ENCODE data around the gene MAP4K4.
A peak's percentile ranks its signal among the peaks of the same experiment; 100 is the strongest.

MAP4K4 gene

DNA sequence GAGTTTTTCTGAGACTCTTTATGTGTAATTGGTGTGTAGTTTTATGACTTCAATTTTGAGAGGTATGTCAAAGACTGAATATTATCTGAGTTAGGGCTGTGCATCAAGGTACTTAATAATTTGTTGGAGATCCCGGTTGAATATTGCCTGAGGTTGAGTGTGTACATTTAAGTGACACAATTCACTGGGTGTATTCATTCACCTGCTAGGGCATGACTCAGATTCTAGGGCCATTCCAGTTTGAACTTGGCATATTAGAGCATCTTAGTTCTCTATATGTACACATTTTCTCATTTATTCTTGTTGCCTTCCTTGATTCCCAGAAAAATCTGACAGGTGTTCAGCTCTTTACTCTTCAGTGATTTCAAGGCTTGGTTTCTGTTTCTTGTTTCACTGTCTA is 12.5 kb downstream of the MAP4K4 start:
- H3K4me3 ChIP-seq (ENCODE audit: low read length): no peak overlapping the region
- peaks cover 50% of the 10 kb centered on the region for H3K4me1 ChIP-seq (ENCODE audit: control insufficient read depth, insufficient read depth, low read length)
- H3K36me3 ChIP-seq (ENCODE audit: insufficient read depth, low read length): peaks cover 19% of the 10 kb centered on the region
- H3K9me3 ChIP-seq (replicated peaks; ENCODE audit: low read length): no peaks in the 10 kb centered on the region
- H3K4me2 ChIP-seq (ENCODE audit: low read length): no peak overlapping the region
- no peaks in the 10 kb centered on the region for H3K27me3 ChIP-seq (ENCODE audit: control insufficient read depth, insufficient read depth, low read length)
- H3K9ac ChIP-seq (ENCODE audit: low read depth, low read length): no peak overlapping the region

DNA sequence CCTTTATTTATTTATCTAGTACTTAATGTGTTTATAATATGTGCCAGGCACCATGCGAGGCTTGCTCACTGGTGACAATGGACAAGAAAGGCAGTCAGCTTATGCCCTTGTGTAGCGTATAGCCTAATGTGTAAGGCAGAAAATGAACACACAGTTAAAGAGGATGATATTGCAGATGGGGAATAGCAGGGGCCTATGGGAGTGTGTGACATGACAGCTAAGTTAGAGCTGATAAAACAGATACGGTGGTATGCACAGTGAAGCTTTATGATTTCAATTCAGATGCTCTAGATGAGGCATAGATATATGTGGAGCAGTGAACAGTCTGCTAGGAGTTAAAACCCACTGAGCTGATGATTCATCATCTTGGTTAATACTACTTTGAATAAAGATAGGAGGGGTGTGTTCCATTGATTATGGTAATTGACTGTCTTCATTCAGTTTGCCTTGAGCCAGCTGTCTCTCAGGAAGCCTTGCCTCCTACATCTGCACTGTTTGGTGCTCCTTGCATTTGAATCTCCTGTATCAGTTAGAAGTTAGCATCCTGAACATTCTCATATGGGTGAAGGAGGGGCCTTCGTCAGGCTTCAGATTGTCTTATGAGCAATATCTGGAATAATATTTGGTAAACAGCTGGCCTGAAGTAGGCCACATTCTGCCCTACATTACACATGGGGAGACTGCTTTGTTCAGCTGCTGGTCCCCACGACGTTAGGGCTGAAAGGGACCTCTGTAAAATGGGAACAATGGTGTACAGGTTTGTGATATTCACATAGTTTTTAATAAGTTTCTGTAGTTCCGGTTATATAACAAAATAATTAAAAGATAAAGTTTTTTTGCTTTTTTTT is 13.2 kb downstream of the MAP4K4 start:
- Histone ChIP-seq H3K4me2 (ENCODE audit: low read length) (peak overlapping the region; percentile 1), H3K4me1 (ENCODE audit: control insufficient read depth, insufficient read depth, low read length) (peaks cover 43% of the 10 kb centered on the region), H3K4me3 (ENCODE audit: low read length) (no peak overlapping the region)

GRCh38 chr2:101714118-101714517 is 16.6 kb downstream of the MAP4K4 start:
- no peaks in the 10 kb centered on the region for H3K27me3 ChIP-seq (ENCODE audit: control insufficient read depth, insufficient read depth, low read length)
- no peaks in the 10 kb centered on the region for H3K36me3 ChIP-seq (ENCODE audit: insufficient read depth, low read length)
- no peak overlapping the region for H3K4me3 ChIP-seq (ENCODE audit: low read length)
- no peaks in the 10 kb centered on the region for H3K9me3 ChIP-seq (replicated peaks; ENCODE audit: low read length)
- no peak overlapping the region for H3K4me2 ChIP-seq (ENCODE audit: low read length)
- H3K9ac ChIP-seq (ENCODE audit: low read depth, low read length): no peak overlapping the region
- H3K4me1 ChIP-seq (ENCODE audit: control insufficient read depth, insufficient read depth, low read length): peaks cover 32% of the 10 kb centered on the region

More for the DNA sequence above, 13.2 kb downstream of the MAP4K4 start:
- no peaks in the 10 kb centered on the region for H3K9me3 ChIP-seq (replicated peaks; ENCODE audit: low read length)
- peaks cover 19% of the 10 kb centered on the region for H3K36me3 ChIP-seq (ENCODE audit: insufficient read depth, low read length)
- no peaks in the 10 kb centered on the region for H3K27me3 ChIP-seq (ENCODE audit: control insufficient read depth, insufficient read depth, low read length)
- H3K9ac ChIP-seq (ENCODE audit: low read depth, low read length): no peak overlapping the region

GRCh38 chr2:101717071-101717845 is 19.8 kb downstream of the MAP4K4 start:
- H3K4me1 ChIP-seq (ENCODE audit: control insufficient read depth, insufficient read depth, low read length): peaks cover 36% of the 10 kb centered on the region
- H3K27me3 ChIP-seq (ENCODE audit: control insufficient read depth, insufficient read depth, low read length): no peaks in the 10 kb centered on the region
- no peaks in the 10 kb centered on the region for H3K36me3 ChIP-seq (ENCODE audit: insufficient read depth, low read length)
- H3K4me3 ChIP-seq (ENCODE audit: low read length): no peak overlapping the region
- no peak overlapping the region for H3K9ac ChIP-seq (ENCODE audit: low read depth, low read length)
- H3K4me2 ChIP-seq (ENCODE audit: low read length): no peak overlapping the region
- no peaks in the 10 kb centered on the region for H3K9me3 ChIP-seq (replicated peaks; ENCODE audit: low read length)

DNA sequence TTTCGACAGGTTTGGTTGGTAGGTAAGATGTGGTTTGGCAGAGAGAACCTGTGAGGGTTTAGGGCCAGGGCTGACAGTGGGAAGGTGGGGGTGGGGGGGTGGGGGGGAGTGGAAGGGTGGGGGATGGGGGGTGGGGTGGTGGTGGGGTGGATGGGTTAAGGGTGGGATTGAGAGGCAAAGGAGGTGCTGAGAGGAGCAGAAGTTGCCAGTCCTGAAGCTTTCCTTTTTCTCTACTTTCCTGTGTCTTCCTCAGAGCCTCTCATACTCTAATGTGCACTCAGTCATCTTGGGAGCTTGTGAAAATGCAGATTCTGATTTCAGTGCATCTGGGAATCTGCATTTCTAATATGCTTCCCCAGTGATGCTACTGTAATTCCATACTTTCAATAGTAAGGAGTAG is 21.0 kb downstream of the MAP4K4 start:
- H3K4me1 ChIP-seq (ENCODE audit: control insufficient read depth, insufficient read depth, low read length): peaks cover 39% of the 10 kb centered on the region
- no peaks in the 10 kb centered on the region for H3K9me3 ChIP-seq (replicated peaks; ENCODE audit: low read length)
- no peak overlapping the region for H3K4me3 ChIP-seq (ENCODE audit: low read length)
- no peak overlapping the region for H3K9ac ChIP-seq (ENCODE audit: low read depth, low read length)
- H3K4me2 ChIP-seq (ENCODE audit: low read length): no peak overlapping the region
- H3K27me3 ChIP-seq (ENCODE audit: control insufficient read depth, insufficient read depth, low read length): no peaks in the 10 kb centered on the region
- peaks cover 8% of the 10 kb centered on the region for H3K36me3 ChIP-seq (ENCODE audit: insufficient read depth, low read length)

- no peak overlapping the region for H3K9ac ChIP-seq (ENCODE audit: low read depth, low read length)
- peaks cover 44% of the 10 kb centered on the region for H3K4me1 ChIP-seq (ENCODE audit: control insufficient read depth, insufficient read depth, low read length)
Measured at GRCh38 chr2:101718993-101719571, 21.6 kb downstream of the MAP4K4 start.

GRCh38 chr2:101720732-101721131 is 23.2 kb downstream of the MAP4K4 start:
- no peaks in the 10 kb centered on the region for H3K9me3 ChIP-seq (replicated peaks; ENCODE audit: low read length)
- H3K27me3 ChIP-seq (ENCODE audit: control insufficient read depth, insufficient read depth, low read length): no peaks in the 10 kb centered on the region
- H3K4me2 ChIP-seq (ENCODE audit: low read length): peak overlapping the region; percentile 44
- peaks cover 47% of the 10 kb centered on the region for H3K4me1 ChIP-seq (ENCODE audit: control insufficient read depth, insufficient read depth, low read length)
- H3K36me3 ChIP-seq (ENCODE audit: insufficient read depth, low read length): peaks cover 10% of the 10 kb centered on the region
- H3K9ac ChIP-seq (ENCODE audit: low read depth, low read length): no peak overlapping the region
- H3K4me3 ChIP-seq (ENCODE audit: low read length): no peak overlapping the region

More at GRCh38 chr2:101718993-101719571, 21.6 kb downstream of the MAP4K4 start:
- H3K27me3 ChIP-seq (ENCODE audit: control insufficient read depth, insufficient read depth, low read length): no peaks in the 10 kb centered on the region
- peaks cover 10% of the 10 kb centered on the region for H3K36me3 ChIP-seq (ENCODE audit: insufficient read depth, low read length)
- H3K4me3 ChIP-seq (ENCODE audit: low read length): no peak overlapping the region
- peak overlapping the region; percentile 13 for H3K4me2 ChIP-seq (ENCODE audit: low read length)
- H3K9me3 ChIP-seq (replicated peaks; ENCODE audit: low read length): no peaks in the 10 kb centered on the region

DNA sequence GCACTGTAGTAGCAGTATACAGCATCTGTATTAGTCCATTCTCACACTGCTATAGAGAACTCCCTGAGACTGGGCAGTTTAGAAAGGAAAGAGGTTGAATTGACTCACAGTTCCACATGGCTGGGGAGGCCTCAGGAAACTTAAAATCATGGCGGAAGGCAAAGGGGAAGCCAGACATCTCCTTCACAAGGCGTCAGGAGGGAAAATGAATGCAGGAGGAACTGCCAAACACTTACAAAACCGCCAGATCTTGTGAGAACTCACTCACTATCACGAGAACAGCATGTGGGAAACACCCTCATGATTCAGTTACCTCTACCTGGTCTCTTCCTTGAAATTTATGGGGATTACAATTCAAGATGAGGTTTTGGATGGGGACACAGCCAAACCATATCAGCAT is 25.4 kb downstream of the MAP4K4 start:
- Histone ChIP-seq H3K4me3 (ENCODE audit: low read length) (no peak overlapping the region), H3K4me2 (ENCODE audit: low read length) (no peak overlapping the region), H3K27me3 (ENCODE audit: control insufficient read depth, insufficient read depth, low read length) (no peaks in the 10 kb centered on the region), H3K4me1 (ENCODE audit: control insufficient read depth, insufficient read depth, low read length) (peaks cover 47% of the 10 kb centered on the region), H3K9ac (ENCODE audit: low read depth, low read length) (no peak overlapping the region), H3K36me3 (ENCODE audit: insufficient read depth, low read length) (peaks cover 10% of the 10 kb centered on the region), H3K9me3 (replicated peaks; ENCODE audit: low read length) (no peaks in the 10 kb centered on the region)

DNA sequence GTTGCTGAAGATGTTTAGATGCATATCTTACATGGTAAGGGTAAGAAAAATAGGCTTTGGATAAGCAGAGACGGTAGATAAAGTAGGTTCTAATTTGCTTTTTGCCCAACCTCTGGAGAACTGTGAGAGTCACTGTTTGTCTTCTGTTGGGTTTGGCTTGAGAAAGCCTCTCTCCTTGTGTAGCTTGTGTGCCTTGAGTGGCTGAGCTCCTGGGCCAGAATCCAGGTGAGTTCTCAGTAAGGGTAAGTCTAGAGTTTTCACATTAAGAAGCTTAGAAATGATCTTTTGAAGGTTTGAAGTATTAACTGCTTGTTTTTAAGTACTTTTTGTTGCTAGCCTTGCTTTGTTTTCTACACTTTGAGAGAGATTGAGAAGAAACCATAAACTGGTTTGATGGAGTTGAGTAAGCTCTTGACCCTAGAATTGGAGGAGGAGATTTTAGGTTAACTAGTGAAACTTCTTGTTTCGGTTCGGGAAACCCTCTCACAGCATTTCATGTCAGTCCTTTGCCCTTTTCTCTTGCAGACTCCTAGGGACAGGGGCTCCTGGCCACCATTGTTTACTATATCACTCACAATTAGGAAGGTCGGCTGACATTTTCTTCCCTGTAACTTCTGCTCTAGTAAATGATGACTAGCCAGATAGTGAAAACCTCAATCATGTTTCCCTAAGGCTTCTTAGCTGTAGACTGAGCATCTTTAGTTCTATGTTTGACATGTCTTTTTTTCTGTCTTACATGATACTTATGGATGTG is 26.0 kb downstream of the MAP4K4 start:
- no peak overlapping the region for H3K9ac ChIP-seq (ENCODE audit: low read depth, low read length)
- no peaks in the 10 kb centered on the region for H3K27me3 ChIP-seq (ENCODE audit: control insufficient read depth, insufficient read depth, low read length)

GRCh38 chr2:101724125-101724474 is 26.6 kb downstream of the MAP4K4 start:
- no peak overlapping the region for H3K4me3 ChIP-seq (ENCODE audit: low read length)
- peaks cover 41% of the 10 kb centered on the region for H3K4me1 ChIP-seq (ENCODE audit: control insufficient read depth, insufficient read depth, low read length)
- no peak overlapping the region for H3K9ac ChIP-seq (ENCODE audit: low read depth, low read length)
- H3K36me3 ChIP-seq (ENCODE audit: insufficient read depth, low read length): peaks cover 10% of the 10 kb centered on the region
- H3K4me2 ChIP-seq (ENCODE audit: low read length): no peak overlapping the region
- no peaks in the 10 kb centered on the region for H3K9me3 ChIP-seq (replicated peaks; ENCODE audit: low read length)
- H3K27me3 ChIP-seq (ENCODE audit: control insufficient read depth, insufficient read depth, low read length): no peaks in the 10 kb centered on the region

More for the DNA sequence above, 26.0 kb downstream of the MAP4K4 start:
- Histone ChIP-seq H3K9me3 (replicated peaks; ENCODE audit: low read length) (no peaks in the 10 kb centered on the region), H3K4me2 (ENCODE audit: low read length) (no peak overlapping the region), H3K36me3 (ENCODE audit: insufficient read depth, low read length) (peaks cover 10% of the 10 kb centered on the region), H3K4me3 (ENCODE audit: low read length) (no peak overlapping the region), H3K4me1 (ENCODE audit: control insufficient read depth, insufficient read depth, low read length) (peaks cover 46% of the 10 kb centered on the region)

DNA sequence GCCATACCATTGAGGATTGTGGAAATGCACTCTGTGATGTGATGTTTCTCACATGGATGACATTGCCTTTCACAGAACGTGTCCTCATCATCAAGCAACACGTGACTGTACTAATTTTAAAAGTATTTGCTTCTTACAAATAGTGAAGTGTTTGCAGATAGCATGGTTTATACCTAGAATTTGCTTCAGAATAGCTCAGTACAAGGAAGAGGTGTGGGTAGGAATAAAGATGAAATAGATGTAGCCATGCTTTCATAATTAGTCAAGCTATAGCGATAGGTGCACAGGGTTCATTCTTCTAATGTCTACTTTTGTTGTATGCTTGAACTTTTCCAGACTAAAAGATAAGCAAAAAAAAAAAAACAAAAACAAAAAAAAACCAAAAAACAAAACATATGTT is 27.5 kb downstream of the MAP4K4 start:
- Histone ChIP-seq H3K4me1 (ENCODE audit: control insufficient read depth, insufficient read depth, low read length) (peaks cover 35% of the 10 kb centered on the region), H3K27me3 (ENCODE audit: control insufficient read depth, insufficient read depth, low read length) (no peaks in the 10 kb centered on the region), H3K36me3 (ENCODE audit: insufficient read depth, low read length) (peaks cover 11% of the 10 kb centered on the region), H3K9ac (ENCODE audit: low read depth, low read length) (no peak overlapping the region), H3K4me2 (ENCODE audit: low read length) (no peak overlapping the region), H3K4me3 (ENCODE audit: low read length) (no peak overlapping the region), H3K9me3 (replicated peaks; ENCODE audit: low read length) (no peaks in the 10 kb centered on the region)

Measured in skeletal muscle satellite cell (primary cell).